CD4-positive, alpha-beta T cell treated with Interleukin-12 subunit alpha and Interleukin-12 subunit beta, for 1 hour (primary cell): Measurements from ENCODE around the gene CRYBA2.

ENCODE experiments used
- DNase-seq: peaks from one replicate; pipeline ENCODE4 v3.0.0-alpha.2; 2020

The CRYBA2 gene

DNA sequence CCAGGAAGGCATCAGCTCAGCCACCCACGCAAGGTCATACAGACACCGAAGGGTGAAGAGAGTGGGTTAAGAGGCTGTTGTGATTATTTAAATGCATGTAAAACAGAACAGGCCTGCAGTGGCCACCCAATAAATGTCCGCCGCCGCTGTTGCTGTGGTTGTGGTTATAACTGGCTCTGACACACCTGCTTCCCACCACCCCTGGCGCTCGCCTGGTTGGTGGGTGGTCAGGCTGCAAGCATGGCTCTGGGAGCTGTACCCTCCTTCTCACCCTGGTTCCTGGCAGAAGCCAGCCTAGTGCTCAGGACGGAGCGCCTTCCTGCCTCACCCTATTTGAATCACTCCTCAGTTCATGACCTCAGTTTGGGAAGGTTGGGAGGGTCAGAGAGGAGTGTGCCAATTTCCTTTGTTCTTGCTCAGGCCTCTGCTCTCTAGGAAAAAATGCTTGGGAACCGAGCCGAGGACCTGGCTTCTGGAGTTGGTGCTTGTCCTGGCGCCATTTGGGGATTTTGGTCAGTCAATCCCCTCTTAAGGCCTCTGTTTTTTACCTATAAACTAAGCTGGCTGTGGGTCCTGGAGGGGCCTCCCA is 5.3 kb upstream of the CRYBA2 start:
- no peak for DNase-seq

DNA sequence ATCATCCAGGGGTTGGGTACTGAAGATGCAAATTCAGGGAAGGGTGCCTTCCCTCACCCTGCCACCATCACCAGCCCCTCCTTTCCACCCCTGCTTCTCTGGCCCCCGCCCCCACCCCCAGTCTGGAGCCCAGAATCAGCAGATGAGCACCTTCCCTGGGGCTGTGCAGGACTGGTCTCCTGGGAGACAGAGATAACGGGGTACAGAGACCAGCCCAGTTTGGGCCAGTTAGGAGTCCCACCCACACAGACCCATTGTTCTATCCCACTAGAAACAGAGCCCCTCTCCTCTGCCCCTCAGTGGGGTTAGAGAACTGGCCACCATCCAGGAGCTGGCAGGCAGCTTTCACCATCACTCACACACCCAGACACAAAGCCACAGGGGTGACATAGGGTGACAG is 4.5 kb upstream of the CRYBA2 start:
- DNase-seq: no peak

GRCh38 chr2:218996937-218997336 is 3.7 kb upstream of the CRYBA2 start:
- no peak for DNase-seq

DNA sequence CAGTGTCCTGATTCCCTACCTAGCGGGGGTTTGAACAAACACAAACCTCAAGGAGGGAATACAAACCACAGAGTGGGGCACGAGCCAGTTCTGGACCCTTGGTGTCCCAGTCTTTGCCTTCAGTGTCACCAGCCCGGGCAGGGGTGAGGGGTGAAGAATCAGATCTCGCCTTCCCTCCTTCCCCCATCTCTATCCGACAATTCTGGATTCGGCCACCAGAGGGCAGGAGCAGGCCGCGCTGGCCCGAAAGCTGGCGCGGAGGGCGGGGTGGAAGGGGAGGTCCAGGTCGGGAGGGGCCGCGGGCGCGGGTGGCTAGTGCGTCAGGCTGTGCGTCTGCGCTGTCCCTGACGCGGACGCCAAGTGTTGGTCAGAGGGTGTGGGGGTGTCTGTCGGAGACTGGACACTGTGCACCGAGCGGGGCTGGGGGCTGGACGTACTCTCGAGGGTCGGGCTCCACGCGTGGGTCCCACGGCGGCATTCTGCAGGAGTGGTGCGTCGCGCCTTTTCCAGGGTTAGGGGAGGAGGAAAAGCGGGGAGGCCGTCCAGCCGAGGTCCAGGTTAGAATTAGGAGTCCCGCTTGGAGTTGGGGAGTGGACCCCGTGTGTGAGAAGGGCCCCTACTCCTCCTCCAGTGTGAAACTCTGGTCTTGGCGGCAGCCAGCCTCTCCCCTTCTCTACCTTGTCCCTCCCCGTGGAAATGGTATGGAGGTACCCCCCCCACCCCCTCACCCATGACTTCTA is 2.9 kb upstream of the CRYBA2 start:
- peak; percentile 80 for DNase-seq

DNA sequence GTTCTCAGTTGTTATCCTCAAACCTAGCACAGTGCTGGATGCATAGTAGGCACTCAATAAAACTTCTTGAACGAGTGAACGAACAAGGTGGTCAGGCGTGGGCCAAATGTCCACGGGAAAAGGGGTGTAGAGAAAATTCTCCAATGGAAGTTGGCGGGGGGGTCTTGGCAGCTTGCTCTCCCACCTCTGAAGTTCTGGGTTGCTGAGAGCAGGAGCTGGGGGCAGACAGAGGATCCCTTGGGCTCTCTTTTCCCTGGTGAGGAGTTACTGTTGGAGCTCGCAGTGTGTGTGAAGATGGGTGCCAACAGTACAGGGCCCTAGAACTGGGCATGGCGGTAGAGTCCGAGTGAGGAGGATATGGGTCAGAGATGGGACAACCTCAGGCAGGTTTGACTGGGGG is 2.3 kb upstream of the CRYBA2 start:
- no peak for DNase-seq

DNA sequence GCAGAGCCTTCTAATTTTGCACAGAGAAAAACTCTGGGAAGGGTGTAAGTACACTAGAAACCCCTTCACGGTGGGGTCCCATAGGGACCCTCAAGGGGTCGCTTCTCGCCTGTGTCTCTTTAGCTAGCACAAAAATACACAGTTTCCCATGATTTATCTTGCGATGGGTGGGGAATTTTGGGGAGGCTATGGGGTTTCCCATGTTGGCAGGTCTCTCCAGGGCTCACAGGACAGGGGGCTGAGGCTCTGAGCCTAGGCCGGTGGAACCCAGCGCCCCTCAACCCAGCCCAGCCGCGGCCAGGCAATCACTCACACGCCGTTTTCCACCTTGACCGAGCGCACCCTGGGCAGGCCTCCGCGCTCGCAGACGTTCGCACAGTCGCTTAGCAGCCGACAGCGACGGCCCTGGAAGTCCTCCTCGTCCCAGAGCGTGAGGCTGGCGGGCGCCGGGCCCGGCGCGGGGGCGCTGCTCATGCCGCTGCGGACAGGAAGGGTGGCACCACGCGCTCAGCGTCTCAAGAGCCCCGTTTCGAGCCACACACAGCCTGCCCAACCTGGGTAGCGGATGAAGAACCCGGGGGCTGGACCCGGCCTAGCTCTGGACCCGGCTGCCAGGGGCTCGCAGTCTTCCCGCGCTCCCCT is 398 bp downstream of the CRYBA2 start:
- DNase-seq: no peak

DNA sequence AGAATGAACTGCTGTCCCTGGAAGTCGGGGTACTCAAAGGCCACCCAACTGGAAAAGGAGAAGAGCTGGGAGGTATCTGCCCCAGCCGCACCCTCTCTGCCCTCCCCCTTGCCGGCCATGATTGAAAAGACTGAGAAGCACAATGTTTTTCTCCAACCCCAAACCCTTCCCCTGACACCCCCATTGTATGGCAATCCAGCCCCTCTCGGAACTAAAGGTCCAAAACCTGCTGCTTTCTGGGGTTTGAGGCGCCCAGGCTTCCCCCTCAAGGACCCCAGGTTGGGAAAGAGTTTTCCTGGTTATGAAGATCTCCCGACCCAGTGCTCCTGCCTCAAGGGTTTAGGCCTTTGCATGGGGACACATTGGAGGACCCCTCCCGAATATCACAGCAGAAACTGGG is 1.0 kb downstream of the CRYBA2 start:
- no peak for DNase-seq

DNA sequence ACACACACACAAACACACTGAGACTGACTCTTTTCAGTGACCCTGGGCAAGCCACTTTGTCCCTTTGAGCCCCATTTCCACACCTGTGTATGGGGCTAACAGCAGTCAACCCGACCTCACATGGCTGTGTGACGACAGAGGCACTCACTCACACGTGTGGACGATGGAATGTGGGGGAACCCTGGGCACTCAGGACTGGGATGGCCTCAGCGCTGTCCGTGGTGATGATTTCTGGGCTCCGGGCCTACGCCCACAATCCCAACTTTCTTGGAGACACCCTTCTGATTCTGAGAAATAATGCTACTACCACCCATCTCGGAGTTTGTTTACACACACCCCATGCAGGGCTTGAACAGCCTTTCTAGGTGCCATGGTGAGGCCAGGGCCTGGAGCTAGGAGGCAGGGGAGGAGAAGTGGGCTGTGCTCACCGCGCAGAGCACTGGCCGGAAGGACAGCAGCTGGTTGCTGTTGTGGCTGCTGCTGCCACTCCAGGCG is 1.5 kb downstream of the CRYBA2 start:
- no peak for DNase-seq

GRCh38 chr2:218990612-218991011 is 2.6 kb downstream of the CRYBA2 start:
- no peak for DNase-seq

DNA sequence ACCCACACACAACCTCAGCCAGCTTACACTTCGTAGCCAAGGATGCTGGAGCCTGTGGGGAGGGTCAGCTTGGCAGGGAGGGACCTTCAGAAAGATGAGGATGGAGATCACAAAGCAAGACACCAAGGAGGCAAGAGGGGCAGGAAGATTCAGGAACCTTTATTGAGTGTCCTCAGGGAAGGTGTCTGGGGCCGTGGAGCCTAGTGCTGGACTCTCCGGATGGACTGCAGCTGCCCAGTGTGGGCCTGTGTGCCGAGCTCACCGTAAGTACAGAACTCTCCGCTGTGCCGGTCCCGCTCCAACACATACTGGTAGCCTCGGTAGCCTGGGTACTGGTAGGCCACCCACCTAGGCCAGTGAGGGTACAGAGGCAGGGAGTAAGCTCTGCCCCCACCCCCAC is 3.2 kb downstream of the CRYBA2 start:
- no peak for DNase-seq

- DNase-seq: no peak
These were observed 4.6 kb downstream of the CRYBA2 start for GRCh38 chr2:218988650-218989049.

- DNase-seq: no peak
These were observed 5.1 kb downstream of the CRYBA2 start for GRCh38 chr2:218988164-218988563.

- no peak for DNase-seq
These were observed 7.0 kb downstream of the CRYBA2 start for GRCh38 chr2:218986148-218986761.

- no peak for DNase-seq
These were observed 7.7 kb downstream of the CRYBA2 start for GRCh38 chr2:218985325-218986091.

- DNase-seq: no peak
These were observed 8.2 kb downstream of the CRYBA2 start, which contains the start of gene FEV for GRCh38 chr2:218985021-218985324. FEV (minus strand) TSS chr2:218985184; CDS start chr2:218985075, 109 bp downstream.

DNA sequence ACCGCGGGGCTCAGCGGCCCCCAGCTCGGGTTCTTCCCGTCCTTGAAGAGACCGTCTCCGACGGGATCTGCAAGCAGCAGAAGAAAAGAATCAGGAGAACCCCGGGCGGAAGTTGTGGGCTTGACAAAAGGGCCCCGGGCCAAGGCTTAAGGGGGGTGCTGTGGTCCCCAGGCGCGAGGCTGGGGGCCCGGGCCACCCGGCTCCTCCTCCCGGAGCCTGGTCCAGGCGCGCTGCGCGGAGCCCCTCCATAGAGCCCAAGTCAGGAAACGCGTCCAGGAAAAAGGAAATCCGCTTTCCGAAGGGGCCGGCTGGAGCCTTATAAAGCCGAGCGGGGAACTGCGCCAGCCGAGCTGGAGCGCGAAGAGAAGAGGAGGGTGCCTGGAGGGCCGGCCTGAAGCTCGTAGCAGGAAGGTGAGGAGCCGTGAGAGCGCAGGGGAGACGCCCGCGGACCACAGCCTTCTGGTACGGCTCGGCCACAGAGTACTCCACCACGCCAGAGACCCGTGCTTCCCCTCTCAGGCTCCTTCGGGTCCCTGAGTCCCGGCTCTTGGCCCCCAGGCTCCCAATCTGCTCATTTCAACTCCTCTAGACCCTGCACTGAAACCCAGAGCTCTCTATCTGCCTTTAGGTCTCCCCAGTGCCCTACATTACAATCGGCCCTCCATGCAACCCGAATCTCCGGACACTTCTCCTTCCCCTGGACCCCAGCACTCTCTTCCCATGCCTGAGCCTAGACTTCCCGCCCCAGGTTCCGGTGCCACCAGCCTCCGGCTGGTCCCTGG is 8.8 kb downstream of the CRYBA2 start:
- no peak for DNase-seq

- DNase-seq: no peak
These were observed 9.3 kb downstream of the CRYBA2 start for GRCh38 chr2:218983934-218984238.

DNA sequence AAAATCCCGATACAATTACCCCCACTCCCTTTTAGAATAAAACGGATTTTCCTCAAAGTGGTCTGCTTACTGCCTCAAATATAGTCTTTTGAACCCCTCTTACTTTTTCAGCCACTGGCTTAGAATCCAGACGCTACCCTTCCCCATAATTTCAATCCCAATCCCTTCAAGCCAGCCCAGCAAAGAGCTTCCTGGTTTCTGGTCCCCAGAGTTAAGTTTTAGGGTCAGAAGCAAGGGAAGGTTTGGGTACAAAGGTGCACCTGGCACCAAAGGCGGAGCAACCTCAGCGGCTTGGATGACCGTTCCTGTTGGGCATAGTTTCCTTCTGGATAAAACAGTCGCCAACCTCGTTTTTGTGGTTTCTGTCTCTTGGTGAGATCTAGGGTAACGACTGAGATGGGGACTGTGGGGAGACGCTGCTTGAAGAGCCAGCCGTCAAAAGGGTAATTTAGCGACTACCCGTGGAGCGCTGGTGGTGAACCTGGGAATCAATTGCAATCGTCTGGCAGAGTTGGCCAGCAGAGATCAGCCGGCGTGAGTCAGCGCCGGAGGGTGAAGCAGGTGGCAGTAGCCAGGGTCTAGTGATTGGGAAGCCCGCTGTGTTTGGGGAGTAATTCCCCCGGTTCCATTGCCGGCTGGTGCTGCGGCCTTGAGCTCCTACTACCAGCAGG is 9.8 kb downstream of the CRYBA2 start:
- no peak for DNase-seq

GRCh38 chr2:218982586-218983262 is 10.5 kb downstream of the CRYBA2 start:
- no peak for DNase-seq

DNA sequence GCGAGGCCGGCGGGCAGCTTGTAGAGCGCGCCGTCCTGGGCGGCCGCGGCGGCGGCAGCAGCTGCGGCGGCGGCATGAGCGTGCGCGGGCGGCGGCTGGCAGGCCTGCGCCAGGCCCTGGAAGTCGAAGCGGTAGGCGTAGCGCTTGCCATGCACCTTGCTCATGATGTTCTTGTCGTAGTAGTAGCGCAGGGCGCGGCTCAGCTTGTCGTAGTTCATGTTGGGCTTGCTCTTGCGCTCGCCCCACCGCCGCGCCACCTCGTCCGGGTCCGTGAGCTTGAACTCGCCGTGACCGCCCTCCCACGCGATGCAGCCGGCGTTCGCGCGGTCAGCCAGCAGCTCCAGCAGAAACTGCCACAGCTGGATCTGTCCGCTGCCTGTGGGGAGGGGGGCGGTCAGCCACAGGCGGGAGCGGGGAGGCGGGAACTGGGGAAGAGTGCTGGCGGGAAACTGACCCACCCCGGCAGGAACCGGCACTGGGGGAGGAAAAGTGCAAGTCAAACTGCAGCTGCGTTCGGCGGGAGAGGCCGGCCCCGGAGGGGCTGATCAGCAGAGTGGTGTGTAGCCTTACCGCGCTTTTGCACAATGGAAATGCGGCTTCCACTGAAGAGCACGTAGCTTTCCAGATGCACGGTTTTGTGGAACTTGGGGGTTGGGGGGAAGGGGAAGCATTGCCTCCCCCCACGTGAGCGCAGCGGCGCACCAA is 11.2 kb downstream of the CRYBA2 start:
- DNase-seq: no peak
